CD4-positive, alpha-beta T cell treated with Interleukin-17A for 1 hour (primary cell): ENCODE data around the gene PFKL.
"Not testable (repeated sequence)": the region's sequence is repeated elsewhere in the genome, so short reads cannot be mapped to it uniquely, and the experiment has no call there.

Source experiments
- DNase-seq: peaks from one replicate; pipeline ENCODE4 v3.0.0-alpha.2; 2020

PFKL gene

GRCh38 chr21:44329971-44330681 lies 30.3 kb downstream of the PFKL start:
- no peak for DNase-seq

DNA sequence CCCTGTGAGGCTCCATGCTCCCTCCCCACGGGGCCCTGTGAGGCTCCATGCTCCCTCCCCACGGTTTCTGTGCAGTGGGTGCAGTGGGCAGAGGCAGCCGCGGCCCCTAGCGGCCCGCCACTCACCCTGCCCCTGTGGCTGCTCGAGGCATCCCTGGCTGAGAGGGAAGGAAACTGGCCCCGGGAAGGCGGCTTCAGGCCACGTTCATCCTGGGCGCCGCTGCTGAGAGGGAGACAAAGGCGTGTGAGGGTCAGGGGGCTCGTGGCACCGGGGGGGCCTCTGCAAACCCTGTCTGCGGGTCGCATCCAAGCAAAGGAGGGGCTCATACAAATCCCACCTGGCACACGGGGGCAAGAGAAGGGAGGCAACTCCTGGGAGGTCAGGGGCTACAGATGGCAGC lies 30.8 kb downstream of the PFKL start:
- no peak for DNase-seq

GRCh38 chr21:44331209-44331608 lies 31.4 kb downstream of the PFKL start:
- DNase-seq: no peak

DNA sequence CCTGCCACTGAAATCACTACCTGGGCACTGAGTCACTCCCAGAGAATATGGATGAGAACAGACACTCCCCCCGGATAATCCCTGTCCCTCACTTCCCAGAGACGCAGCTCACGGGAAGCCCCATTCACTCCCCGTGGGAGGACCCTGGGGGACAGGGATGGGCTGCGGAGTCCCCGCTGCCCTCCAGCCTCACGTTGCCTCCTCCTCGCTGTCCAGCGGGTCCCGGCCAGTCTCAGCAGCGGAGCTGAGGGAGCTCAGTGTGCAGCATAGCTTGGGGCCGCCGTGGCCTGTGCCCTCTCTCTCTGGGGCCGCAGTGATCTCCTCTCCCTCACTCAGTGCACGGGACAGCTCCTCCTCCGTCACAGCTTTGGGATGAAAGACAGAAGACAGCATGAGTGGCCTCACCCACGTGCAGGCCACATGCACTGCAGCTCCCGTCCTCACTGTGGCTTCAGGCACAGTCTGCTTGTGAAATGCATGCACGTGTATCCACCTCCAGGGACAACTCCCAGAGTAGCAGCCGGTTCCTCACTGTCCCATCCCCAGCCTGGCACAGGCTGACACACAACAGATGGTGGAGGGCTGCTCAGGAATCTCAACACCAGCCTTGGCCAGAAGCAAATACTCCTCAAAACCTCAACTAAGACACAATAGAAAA lies 31.9 kb downstream of the PFKL start:
- no peak for DNase-seq

GRCh38 chr21:44332383-44332782 lies 32.5 kb downstream of the PFKL start:
- no peak for DNase-seq

DNA sequence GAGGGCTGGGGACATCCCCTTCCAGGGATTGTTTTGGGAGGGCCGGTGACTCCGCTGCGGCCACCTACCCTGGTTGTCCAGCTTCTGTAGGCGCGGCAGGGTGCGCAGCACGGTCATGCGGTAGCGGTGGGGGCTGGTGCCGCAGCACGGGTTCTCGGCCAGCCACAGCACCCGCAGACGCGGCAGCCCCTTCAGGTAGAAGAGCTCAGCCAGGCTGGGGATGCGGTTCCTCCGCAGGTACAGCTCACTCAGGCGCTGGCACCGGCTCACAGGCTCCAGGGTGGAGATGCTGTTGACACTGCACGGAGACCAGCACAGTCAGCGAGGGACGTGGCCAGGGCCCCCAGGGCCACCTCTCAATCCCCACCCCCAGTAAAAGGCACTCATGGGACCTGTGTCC lies 33.1 kb downstream of the PFKL start:
- no peak for DNase-seq

GRCh38 chr21:44333509-44334328 lies 33.9 kb downstream of the PFKL start:
- no peak for DNase-seq

- DNase-seq: no peak
Measured at GRCh38 chr21:44334329-44335030, 34.6 kb downstream of the PFKL start.

- no peak for DNase-seq
Measured at GRCh38 chr21:44335266-44336059, 35.6 kb downstream of the PFKL start.

DNA sequence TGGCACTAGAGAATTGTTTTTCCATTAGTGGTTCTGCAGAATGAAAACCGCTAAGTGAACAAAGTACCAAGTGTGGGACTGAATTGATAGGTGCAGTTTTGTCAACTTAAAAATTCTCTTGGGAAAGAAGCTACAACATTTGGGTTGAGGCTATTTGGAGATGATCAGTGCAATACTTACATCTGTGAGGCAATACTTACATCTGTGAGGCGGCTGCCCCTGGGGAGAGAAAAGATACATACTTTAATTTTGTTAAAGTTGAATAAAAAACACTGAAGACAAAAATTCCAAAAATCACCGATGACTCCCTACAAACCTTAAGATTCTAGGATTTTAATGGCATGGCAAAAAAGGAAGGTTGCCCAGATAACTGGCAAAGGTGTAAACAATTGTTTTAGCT lies 37.6 kb downstream of the PFKL start:
- DNase-seq: no peak

DNA sequence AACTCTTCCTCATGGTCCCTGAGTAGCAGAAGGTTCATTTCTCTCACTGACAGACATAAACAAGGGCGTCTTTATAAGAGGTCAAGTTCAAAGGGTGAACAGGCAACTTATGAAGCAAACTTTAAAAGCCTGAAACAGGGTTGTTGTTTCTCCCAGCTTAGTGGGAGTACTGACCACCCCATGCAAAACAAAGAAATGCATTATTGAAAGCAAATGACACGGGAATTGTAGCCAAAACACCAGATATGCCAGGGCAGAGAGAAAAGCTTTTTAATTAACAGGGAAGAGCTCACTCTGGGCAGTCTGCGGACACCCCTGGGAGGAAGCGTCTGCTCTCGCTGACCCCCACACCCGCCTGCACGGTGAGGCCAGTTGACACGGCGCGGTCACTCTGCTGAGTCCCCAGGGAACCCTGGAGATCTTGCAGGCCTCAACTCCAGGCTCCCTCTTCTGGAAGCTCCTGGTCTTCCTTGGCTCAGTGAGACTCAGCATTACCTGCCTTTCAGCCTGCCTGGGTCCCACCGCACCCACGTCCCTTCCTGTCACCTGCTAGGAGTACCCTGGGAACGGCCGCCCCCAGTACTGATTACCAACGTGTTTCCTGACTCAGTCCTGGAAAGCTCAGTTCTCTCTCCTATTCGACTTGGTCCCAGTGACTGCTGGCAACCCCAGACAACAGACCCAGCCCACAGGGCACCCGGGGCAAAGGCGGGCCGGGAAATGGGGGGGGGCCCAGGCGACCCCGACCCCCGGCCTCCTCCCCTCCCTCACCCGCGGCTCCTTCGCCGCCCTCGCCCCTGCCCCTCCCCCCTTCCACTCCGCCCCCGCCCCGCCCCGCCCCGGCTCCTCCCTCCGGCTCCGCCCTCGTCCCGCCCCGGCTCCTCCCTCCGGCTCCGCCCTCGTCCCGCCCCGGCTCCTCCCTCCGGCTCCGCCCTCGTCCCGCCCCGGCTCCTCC lies 38.4 kb downstream of the PFKL start:
- DNase-seq: peak; percentile 50

- DNase-seq: peak; percentile 95
Measured at GRCh38 chr21:44338971-44339910, 39.4 kb downstream of the PFKL start, which contains the start of gene CFAP410. Gene CFAP410 (minus strand): TSS chr21:44339390. CDS start chr21:44339194, 196 bp downstream.

- DNase-seq: not testable (repeated sequence)
Measured at GRCh38 chr21:44341726-44342458, 42.0 kb downstream of the PFKL start.

GRCh38 chr21:44342981-44343380 lies 43.1 kb downstream of the PFKL start:
- not testable (repeated sequence) for DNase-seq

DNA sequence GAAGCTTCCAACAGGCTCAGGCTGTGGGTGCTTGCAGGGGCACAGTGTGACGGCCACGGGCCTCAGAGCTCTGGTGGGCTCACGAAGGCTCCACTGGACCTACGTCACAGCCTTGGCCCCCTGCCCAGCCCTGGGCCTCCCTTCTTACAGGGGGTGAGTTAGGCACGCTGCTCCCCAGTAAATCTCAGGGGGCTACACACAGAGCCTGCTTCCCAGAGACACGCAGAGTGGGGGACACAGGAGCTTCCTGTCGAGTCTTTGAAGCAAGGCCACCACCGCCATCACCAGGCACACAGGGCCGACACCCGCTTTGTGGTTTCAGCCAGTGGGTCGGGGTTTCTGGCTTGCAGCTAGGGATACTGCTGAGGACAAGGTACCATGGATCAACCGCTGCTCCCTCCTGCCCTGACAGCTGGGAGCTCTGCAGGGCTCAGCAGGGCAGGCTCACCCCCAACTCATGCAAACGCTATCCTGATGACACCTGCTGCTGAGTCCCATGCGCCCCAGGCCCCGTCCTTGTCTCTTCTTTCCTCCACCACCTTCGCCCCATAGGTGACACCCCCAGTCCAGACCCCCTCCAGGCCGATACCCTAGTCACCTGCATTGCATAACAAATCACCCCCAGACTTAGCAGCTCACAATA lies 44.8 kb downstream of the PFKL start:
- no peak for DNase-seq

- no peak for DNase-seq
Measured at GRCh38 chr21:44345495-44345894, 45.6 kb downstream of the PFKL start.

- DNase-seq: no peak
Measured at GRCh38 chr21:44347911-44348451, 48.1 kb downstream of the PFKL start.

GRCh38 chr21:44348861-44349260 lies 49.0 kb downstream of the PFKL start:
- no peak for DNase-seq
